NCI-H2081 treated with DMSO at 0.1 percent for 48 hours (cell line): ENCODE measurements around the gene YY1.
"Not testable (repeated sequence)": the region's sequence is repeated elsewhere in the genome, so short reads cannot be mapped to it uniquely, and the experiment has no call there.

Experiments used
- DNase-seq: peaks from one replicate; lab custom pipeline; 2025; lab: John Stamatoyannopoulos, UW

Gene YY1

DNA sequence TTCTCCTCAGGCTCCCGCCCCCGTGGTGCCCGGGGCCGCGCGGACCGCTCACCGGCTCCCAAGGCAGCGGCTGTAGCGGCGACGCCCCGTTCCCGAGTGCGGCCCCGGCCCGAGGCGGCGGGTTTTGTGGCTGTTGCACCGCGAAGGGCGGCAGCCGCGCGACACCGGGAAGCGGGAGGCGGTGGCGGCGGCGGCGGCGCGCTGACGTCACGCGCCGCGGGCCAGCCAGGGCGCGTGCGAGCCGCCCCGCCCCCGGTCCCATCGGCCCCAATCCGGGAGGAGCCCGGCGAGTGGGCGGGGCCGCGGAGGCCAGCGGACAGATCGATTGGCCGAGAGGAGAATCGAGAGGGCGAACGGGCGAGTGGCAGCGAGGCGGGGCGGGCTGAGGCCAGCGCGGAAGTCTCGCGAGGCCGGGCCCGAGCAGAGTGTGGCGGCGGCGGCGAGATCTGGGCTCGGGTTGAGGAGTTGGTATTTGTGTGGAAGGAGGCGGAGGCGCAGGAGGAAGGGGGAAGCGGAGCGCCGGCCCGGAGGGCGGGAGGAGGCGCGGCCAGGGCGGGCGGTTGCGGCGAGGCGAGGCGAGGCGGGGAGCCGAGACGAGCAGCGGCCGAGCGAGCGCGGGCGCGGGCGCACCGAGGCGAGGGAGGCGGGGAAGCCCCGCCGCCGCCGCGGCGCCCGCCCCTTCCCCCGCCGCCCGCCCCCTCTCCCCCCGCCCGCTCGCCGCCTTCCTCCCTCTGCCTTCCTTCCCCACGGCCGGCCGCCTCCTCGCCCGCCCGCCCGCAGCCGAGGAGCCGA, at the start of gene YY1:
TSS of gene YY1 (plus strand) at position 726 of the 792 bp plus-strand sequence. CDS start 101 bp downstream, outside the sequence.
- peak; percentile 96 for DNase-seq

DNA sequence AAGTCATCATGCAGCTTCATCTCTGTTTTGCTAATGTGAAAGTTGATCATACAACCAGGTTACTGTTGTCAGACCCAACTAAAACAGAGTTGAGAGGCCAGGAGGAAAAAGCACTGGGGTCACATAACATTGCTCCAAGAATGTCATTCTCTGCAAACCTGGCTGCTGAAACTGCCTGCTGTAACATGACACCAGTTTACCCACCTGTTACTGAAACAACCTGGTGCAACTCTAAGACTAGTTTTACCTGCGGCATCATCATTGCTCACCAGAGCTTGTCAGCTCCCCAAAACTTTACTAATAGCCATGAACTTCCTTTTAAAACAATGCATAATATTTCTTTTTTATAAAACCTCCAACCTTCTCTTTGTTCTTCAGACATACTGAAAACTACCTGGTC, 48.8 kb upstream of the YY1 start:
- DNase-seq: no peak

DNA sequence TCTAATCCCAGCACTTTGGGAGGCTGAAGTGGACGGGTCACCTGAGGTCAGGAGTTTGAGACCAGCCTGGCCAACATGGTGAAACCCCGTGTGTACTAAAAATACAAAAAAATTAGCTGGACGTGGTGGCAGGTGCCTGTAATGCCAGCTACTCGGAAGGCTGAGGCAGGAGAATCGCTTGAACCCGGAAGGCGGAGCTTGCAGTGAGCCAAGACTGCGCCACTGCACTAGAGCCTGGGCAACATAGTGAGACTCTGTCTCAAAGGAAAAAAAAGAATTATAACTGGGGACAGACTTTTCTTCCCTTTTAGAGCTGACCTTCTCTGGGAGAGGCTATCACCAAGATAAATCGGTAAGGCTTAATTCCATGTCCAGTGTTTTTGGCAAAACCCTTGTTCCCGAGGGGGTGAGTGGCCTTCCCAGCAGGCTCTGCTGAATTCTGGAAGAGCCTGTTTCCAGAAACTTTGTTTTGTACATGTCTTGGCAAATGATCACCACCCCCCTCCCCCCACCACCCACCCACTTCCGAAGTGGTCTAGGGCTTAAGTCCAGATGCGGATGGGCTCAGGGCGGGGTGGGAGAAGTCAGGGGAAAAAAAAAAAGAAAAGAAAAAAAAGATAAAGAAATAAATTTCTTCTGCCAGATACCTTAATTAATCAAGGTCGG, 47.2 kb upstream of the YY1 start:
- no peak for DNase-seq

DNA sequence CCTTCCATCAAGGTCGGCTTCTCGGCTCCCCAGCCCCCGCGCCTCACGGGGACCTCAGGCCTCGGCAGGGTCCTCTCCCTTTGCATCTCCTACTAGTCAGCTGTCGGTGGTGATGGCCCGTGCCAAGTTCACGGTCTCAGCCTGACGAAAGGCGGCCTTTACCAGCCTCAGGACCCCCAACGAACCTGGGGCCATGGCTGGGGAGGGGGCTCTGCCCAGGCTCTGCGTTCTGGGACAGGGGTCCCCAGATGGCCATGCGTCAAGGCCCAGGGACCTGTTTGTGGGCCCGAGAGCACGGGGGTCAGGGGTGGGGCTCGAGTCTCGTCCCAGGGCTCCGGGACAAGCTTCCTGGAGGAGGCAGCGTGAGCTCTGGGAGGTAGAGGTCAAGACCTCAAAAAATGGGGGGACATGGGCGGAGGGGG, 46.7 kb upstream of the YY1 start:
- no peak for DNase-seq

DNA sequence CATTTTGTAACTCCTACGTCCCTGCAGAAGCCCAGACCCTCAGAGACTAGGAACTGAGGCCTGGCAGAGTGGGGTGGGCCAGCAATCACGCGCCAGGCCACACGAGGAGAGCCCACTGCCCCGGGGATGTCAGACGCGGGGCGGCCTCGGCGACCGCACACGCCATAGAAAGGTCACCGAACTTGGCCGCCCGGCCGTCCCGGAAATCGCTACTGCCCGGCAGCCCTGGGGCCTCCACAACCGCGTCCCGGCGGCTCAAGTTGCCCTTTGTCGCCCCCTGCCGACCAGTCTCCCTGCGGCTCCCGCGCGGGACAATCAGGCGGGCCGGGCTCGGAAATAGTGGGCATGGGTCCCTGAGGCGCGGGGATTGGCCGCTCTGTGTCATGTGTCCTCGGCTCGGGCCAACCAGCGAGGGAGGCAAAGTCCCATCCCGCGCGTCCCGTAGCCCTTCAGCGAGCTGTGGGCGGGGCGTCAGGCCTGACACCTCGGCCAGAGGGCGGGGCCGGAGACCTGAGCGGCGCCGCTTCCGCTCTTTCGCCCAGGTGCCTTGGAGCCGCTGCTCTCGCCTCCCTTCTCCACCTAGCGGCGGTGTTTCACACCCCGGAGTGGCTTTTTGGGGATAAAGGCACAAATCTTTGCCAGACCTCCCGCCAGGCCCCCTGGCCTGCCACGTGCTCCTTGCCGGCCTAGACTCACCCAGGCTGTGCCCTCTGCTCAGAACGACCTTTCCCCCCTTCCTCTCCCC, 46.1 kb upstream of the YY1 start:
- peak; percentile 95 for DNase-seq

DNA sequence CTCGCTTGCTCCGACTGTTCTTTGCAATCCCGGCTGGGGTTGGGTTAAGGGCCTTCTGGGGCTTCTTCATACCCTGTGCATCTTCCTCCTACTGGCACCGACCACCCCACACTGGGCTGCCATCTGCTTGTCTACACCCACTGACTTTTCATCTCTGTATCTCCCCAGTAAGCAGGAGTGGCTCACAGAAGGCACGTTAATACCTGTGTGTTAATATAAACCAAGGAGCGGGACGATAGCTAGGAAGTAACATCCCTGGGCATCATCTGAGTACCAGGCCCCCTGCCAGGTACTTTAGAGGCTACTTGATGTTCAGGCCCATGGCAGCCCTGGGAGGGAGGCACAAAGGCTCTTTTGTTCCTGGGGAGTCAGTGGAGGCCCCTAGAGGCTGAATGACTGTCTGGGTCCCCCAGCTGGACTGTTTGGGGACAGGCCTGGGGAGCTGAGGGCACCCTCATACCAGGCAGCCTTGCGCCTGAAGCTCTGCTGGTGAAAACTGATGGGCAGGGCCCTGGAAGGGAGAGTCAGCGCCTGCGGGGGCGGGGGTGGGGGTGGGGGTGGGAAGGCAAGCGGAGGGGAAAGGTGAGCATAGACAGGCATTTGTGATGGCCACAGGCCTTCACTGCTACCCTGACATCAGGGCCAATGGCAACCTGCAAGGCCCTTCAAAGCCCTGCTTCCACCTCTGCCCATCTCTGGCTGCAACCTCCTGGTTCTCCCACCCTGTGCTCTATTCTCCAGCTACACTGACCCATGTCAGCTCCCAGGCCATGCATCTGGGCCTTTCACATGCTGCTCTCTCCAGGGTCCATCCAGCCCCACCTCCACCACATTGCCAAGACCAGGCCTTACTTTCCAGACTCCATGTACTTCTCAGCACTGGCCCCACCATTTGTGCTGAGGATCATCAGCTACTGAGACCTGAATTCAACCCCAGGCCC, 45.3 kb upstream of the YY1 start:
- no peak for DNase-seq

DNA sequence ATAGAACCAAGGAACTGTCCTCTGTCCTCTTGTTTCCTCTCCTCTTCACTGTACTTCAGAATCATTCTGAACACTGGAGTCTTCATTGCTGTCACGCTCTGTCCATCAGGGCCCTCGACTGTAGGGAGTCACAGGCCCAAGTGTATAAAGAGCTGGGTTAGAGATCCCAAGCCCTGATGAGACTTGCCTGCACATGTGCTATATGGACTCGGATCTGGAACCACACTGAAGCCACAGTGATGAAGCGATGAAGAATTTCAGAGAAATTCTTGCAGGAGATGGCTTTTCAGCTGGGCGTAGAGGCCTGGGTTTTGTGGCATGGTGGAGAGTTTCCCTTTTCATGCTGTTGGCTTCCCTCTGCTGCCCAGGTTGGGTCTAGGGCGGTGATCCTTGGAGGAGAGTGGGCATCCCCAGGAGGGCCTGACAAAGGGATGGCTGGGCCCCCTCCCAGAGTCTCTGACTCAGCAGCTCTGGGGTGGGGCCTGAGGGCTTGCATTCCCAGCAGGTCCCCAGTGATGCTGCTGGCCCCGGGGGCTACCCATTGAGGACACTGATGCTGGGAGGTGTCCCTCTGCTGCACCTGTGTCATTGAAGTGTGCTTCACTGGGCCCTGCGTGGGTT, 39.6 kb upstream of the YY1 start:
- DNase-seq: no peak

DNA sequence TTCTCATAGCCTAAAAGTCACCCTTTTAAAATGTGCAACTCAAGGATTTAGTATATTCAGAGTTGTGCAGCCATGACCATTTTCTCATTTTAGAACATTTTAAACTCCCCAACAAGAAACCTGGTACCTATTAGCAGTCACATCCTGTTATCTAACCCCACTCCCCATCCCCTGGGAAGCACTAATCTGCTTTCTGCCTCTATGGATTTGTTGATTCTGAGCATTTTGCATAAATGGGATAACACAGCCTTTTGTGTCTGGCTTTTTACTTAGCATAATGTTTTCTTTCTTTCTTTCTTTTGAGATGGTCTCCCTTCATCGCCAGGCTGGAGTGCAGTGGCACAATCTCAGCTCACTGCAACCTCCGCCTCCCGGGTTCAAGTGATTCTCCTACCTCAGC, 38.6 kb upstream of the YY1 start:
- DNase-seq: no peak

DNA sequence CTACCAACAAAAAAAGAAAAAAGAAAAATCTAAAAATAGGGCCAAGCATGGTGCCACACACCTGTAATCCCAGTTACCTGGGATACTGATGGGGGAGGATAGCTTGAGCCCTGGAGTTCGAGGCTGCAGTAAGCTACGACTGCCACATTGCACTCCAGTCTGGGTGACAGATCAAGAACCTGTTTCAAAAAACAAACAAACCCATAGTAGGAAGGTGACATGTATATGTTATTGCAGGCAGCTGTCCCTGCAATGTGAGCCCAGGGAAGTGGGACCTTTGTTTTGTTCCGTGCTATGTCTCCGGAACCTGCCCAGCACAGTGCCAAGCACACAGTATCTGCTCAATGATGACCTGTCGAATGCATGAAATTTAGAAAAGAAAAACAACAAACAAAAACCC, 37.2 kb upstream of the YY1 start:
- DNase-seq: no peak

DNA sequence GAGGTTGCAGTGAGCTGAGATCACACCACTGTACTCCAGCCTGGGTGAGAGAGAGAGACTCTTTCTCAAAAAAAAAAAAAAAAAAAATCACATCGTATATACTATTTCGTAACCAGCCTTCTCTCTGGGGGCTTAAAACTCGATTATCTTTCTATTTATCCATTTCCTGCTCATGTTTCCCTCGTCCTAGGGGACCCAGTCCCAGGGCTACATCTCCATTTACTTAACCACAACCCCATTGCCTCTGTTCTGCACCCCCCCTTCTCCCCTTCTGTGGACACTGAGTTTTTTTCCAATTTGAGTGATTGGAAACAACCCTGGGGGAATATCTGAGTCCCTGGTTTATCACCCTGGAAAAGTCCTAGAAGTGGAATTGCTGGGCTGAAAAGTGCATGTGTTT, 36.2 kb upstream of the YY1 start:
- DNase-seq: no peak

DNA sequence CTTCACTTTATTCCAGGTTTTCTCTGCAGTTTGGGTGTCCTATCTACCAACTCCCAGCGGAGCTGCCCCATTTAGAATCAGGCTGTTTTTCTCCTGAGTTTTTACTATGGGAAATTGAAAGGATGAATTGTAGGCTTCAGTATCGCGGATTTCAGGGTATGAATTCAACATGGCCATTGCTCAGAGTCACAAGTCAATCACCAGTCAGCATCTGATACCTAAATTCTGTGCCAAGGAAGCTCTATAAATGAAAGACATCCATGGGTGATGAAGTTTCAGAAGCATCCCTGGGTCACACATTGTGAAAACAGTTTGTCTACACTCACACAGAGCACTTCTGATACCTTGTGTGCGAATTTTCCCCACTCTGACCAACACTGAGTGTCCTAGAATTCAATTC, 35.8 kb upstream of the YY1 start:
- DNase-seq: no peak

DNA sequence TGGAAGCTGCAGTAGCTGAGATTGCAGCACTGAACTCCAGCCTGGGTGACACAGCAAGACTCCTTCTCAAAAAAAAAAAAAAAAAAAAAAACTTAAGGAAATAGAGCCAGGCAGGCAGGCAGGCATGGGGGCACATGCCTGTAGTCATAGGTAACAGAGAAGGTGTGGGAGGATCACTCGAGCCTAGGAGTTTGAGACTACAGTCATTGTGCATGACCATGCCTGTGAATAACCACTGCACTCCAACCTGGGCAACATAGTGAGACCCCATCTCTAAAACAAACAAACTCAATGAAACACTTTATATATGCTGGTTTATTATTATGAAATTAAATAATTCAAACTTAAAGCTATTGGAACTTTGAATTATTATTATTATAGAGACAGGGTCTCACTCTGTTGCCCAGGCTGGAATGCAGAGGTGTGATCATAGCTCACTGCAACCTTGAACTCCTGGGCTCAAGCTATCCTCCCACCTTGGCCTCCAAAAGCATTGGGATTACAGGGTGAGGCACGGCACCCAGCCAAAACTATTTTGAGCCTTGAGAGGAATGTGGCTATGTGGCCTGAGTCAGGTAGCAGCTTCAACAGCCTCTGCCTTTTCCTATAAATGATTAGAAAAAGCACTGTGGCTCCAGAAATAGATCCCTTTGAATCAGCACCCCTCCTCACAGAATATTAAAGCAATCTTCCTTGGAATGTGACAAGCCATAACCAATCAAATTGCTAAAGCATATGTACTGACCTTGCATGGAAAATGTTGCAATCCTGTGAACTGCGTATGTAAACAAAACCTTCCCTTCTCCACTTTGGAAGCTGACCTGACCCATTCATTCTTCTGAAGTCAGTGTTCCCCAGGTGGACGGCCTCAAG, 34.7 kb upstream of the YY1 start:
- no peak for DNase-seq

DNA sequence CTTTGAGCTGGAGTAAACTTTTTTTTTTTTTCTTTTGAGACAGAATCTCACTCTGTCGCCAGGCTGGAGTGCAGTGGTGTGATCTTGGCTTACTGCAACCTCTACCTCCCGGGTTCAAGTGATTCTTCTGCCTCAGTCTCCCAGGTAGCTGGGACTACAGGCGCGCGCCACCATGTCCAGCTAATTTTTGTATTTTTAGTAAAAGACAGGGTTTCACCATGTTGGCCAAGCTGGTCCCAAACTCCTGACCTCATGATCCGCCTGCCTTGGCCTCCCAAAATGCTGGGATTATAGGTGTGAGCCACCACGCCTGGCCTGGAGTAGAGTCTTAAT, 34.1 kb upstream of the YY1 start:
- not testable (repeated sequence) for DNase-seq

DNA sequence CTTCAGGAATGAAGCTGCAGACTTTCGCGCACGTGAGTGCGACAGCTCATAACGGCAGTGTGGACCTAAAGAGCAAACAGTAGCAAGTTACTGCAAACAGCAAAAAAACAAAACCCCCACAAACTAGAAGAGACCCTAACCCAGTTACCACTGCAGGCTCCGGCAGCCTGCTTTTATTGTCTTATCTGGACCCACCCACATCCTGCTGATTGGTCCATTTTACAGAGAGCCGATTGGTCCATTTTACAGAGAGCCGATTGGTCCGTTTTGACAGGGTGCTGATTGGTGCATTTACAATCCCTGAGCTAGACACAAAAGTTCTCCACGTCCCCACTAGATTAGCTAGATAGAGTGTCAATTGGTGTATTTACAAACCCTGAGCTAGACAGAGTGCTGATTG, 31.4 kb upstream of the YY1 start:
- DNase-seq: not testable (repeated sequence)

DNA sequence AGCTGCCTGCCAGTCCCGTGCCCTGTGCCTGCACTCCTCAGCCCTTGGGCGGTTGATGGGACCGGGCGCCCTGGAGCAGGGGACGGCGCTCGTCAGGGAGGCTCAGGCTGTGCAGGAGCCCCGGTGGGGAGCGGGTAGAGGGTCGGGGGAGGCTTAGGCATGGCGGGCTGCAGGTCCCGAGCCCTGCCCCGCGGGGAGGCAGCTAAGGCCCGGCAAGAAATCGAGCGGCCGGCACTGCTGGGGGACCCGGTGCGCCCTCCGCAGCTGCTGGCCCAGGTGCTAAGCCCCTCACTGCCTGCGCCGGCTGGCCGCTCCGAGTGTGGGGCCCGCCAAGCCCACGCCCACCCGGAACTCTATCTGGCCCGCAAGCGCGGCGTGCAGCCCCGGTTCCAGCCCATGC, 30.8 kb upstream of the YY1 start:
- not testable (repeated sequence) for DNase-seq

DNA sequence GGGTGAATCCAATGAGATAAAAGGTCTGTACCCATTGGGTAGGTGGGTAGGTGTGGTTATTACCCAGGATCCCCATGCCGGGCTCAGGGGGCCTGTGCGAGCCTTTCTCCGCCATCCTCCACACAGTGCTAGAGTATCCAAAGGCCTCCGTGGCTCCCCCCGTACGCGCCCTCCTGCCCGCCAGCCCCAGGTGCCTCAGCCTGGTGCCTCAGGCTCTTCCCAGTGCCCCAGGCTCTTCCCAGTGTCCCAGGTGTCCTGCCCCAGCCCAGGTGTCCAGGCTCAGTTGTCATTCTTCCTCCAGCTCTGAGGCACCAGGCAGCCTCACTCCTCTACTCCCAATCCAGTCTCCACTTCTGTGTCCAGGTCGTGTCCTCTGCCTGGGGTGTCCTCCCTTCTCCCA, 27.6 kb upstream of the YY1 start:
- DNase-seq: no peak

DNA sequence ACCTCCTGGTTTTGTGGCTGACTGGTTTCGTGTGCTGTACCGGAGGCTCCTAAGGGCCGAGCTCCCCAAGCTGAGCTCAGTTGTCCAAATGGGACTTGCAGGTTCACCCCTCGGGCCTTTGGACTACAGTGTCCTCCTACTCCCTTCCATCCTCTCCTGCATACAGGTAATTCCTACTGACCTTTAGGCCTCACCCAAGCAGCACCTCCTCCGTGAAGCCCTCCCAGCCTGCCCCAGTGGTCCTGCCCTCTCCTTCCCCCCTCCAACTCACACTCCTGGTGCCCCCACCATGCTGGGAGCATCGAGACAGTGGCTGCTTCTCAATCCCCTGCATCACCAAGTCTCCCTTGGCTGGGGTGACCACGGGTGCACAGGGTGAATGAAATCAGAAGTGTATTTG, 27.1 kb upstream of the YY1 start:
- no peak for DNase-seq

DNA sequence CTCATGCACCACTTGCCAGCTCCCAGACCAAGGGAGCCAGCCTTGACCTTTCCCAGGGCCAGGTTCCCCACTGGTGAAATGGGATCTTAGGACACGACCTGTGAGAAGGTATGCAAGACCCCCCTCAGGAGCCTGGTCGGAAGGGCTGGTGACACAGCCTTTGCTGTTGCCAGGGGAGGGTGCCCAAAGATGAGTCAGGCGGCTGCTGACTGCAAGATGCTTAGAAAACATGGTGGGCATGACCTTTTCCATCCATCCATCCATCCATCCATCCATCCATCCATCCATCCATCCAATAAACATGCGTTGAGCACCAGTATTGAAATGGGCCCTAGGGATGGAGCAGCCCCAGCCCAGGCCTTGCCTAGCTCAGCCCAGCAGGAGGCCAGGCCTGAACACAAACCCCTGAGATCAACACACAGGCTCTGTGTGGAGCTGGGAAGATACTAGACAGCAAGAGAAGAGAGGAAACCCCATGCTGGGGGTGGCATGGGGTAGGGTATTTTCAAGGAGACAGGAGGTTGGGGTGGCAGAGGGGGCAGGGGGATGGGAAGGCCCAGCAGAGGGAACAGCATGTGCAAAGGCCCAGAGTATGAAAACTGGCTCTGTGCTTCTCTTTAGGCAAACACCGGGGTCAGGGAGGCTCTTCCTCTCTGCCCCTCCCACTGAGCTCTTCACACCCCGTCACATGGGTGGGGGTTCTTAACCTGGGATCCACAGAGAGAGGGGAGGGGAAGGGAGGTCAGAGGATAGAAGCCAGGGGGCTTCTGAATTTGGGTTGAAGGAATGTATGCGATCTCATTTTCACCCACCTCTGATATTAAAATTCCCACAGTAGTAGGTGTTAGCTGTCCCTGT, 26.2 kb upstream of the YY1 start:
- DNase-seq: no peak

DNA sequence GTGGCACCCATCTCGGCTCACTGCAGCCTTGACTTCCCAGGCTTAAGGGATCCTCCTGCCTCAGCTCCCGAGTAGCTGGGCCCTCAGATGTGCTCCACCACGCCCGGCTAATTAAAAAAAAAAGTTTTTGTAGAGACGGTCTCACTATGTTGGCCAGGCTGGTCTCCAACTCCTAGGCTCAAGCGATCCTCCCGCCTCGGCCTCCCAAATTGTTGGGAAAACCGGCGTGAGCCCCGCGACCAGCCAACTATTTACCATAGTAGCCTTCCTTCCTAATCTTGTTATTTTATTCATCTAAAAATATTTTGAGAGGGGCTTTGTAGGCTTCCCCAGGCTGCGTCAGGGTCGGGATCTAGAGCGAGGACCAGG, 25.4 kb upstream of the YY1 start:
- no peak for DNase-seq
